GM21825 (cell line): ENCODE measurements around the gene BTRC.
A peak's percentile ranks its signal among the peaks of the same experiment; 100 is the strongest.
"Not testable (repeated sequence)": the region's sequence is repeated elsewhere in the genome, so short reads cannot be mapped to it uniquely, and the experiment has no call there.

Experiments
- ATAC-seq: cut with Tn5 transposase; IDR thresholded peaks from one replicate; pipeline ENCODE4 v1.9.1; 2021; ENCODE audit warnings: mild to moderate bottlenecking, moderate library complexity; ENCODE audit not compliant: unreplicated experiment

BTRC gene

GRCh38 chr10:101353692-101354327, at the start of gene BTRC:
TSS of gene BTRC (plus strand) at chr10:101354165. CDS start at chr10:101354181, 16 bp downstream.
- peak; percentile 89 for ATAC-seq

- ATAC-seq, result no peak
Observed at GRCh38 chr10:101304316-101304715, 49.6 kb upstream of the BTRC start.

- no peak for ATAC-seq
Observed at GRCh38 chr10:101305320-101306241, 48.4 kb upstream of the BTRC start.

GRCh38 chr10:101308051-101308450, 45.9 kb upstream of the BTRC start:
- ATAC-seq, result no peak

- no peak for ATAC-seq
Observed at GRCh38 chr10:101310529-101311184, 43.3 kb upstream of the BTRC start.

GRCh38 chr10:101311185-101312066, 42.5 kb upstream of the BTRC start:
- ATAC-seq, result no peak

DNA sequence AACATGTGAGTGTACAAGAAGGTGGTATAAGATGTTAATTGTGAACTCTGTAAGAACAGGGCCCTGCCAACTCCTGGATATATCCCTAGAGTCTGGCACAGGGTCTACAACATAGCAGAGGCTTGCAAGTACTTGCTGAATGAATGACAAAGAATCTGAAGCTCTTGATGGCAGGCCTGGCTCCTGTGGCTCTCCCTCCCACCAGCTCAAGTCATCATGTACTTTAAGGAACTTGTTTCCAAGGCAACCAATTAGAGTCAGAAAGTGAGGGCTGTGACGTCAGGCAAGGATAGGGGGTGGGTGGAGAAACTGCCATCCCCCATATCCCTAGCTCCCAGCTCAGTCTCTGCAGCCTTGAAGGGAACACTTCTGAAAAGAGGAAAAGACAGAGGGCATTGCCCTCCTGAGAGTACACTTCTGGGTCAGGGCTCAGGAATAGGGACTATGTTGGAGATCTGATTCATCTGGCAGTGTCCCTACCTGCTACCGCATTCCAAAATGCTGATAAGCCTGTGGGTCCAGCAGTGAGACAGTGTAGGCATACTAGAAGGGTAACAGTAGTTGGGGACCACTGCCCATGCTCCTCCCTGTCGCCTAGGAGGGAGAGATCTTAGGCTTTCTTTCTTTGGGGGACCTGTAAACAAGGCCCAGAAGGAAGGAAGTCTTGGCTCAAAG, 34.6 kb upstream of the BTRC start:
- no peak for ATAC-seq

DNA sequence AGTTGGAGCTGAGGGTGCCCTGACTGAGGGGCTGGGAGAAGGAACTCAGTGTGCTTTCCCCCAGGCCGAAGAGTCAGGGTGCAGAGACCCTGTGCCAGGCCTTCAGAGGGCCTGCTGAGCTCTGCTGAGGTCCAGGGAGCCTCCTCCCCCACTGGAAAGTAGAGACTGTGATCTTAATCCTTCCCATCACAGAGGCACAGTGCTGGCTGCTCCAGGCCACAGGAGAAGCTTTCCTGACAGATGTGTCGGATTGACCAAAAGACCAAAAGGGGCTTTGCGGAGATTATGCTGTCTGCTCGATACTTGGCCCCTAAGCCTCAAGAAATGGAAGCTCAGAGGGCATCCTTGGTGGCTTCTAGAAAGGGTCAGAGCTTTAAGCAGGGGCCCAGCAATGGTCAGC, 32.9 kb upstream of the BTRC start:
- ATAC-seq, result no peak

GRCh38 chr10:101322266-101323108, 31.5 kb upstream of the BTRC start:
- no peak for ATAC-seq

GRCh38 chr10:101323495-101323894, 30.5 kb upstream of the BTRC start:
- ATAC-seq, result no peak

DNA sequence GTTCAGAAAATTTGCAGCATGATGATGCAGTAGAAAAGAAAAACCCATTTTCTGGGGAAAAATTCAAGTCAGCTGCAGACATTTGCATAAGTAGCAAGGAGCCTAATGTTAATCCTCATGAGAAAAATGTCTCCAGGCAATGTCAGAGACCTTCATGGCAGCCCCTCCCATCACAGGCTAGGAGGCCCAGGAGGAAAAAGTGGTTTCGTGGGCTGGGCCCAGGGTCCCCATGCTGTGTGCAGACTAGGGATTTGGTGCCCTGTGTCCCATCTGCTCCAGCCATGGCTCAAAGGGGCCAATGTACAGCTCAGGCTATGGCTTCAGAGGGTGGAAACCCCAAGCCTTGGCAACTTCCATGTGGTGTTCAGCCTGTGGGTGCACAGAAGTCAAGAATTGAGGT, 26.5 kb upstream of the BTRC start:
- not testable (repeated sequence) for ATAC-seq

DNA sequence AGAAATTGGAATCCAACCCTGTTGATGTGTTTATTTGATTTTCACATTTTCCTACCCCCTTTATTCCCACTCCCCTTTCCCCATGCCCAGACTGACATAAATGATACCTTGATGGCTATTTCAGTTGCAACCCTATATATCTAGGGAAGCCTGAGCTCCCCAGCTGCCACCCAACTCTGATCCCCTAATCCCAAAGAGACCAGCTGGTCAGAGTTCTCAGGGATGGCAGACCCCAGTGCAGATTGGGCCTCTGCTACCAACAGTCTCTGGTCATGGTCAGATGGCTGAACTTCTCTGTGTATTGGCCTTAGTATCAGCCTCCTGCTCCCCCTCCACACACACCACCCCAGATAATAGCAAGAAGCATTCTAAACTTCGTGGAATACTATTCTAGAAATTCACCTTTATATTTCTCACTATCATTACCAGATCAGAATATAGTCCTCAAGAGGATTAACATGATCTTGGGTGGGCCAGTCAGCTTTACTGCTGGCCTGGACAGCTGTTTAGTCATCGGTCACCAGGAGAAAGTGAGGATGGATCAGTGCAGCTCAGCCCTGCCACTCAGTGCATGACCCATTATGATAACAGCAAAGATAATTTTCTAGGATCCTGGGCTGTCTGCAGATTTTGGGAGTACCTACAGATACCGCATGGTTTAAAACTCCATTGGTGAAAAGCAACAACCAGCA, 24.5 kb upstream of the BTRC start:
- ATAC-seq, result no peak

DNA sequence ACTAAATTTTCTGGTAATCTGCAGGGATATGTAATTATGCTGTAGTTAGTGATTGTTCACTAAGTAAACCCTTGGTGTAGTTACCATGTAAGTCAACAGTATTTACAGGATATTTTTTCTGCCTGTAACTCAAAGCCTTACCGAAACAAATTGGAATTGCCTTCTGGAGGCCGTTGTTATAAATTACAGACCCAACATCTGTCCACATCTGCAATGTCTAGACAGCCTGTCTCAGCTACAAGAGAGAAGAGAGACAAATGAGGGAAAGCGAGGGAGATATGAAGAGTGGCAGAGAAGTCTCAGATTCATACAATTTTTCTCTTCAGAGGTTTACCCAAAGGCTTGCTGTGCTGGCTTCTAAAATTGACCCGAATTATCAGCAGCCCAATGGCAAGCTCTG, 23.7 kb upstream of the BTRC start:
- no peak for ATAC-seq

DNA sequence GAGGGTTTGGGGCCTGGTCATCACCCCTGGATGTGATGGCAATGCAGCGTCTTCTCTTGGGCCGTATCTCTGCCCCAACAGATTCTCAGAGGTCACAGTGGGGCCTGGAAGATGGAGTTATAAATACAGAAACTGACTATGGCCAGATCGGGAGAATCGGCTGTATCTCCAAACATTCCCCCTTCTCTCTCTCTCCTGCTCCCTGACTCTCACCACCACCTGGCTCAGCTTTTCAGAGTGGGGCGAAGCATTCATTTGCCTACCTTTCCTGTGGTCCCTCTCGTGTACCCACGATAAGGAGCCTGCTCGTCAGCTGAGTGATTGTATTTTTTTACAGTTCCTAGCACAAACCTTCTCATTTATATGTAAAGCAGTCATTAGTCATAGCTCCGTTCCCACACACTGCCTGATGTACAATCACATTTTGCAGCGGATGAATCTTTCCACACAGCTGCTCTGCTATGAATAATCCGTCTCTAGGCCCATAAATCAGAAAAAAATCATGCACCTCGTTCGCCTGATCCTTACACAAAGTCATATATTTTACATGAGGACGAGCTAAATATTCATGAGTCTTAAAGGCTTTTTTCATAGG, 23.2 kb upstream of the BTRC start:
- ATAC-seq, result no peak

GRCh38 chr10:101331956-101332355, 22.0 kb upstream of the BTRC start:
- no peak for ATAC-seq

DNA sequence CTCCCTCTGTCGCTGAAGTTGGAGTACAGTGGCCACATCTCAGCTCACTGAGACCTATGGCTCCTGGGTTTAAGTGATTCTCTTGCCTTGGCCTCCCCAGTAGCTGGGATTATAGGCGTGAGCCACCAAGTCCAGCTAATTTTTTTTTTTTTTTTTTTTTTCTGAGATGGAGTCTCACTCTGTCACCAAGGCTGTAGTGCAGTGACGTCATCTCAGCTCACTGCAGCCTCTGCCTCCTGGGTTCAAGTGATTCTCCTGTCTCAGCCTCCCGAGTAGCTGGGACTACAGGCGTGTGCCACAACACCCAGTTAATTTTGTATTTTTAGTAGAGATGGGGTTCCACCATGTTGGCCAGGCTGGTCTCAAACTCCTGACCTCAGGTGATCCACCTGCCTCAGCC, 19.7 kb upstream of the BTRC start:
- ATAC-seq, result not testable (repeated sequence)

DNA sequence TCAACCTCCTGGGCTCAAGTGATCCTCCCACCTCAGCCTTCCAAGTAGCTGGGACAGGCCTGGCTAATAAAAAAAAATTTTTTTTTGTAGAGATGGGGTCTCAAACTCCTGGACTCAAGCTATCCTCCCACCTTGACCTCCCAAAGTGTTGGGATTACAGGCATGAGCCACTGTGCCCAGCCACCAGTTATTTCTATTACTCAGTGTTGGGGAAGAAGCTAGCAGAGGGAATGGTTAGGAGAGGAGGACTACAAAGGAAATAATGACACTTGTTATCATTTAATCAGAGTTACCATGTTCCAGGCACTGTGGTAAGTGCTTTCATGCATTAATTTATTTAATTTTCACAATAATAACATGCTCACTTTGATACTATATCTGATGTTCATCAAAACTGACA, 17.6 kb upstream of the BTRC start:
- no peak for ATAC-seq

DNA sequence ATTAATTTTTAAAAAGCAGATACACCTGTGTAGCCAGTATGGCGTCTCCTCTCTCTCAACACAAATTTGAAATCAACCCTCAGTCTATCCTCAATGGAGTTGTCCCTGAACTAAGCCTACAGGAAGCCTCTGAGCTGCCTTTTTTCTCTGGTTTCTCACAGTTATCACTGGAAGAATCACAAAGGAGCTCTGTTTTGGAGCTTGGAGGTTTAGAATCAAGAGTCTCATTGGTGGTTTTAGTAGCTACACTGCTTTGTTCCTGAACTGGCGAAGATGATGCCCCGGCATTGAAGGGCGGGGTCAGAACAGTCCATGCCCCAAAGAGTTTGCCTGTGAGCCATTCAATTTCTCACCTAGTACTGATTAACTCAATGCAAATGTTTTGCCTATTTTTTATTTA, 16.1 kb upstream of the BTRC start:
- no peak for ATAC-seq
